ENCODE results near the gene MTUS2. TPM values are rescaled to one million over a fixed set of nuclear protein-coding genes. Genes with fewer than 3 reads are reported as not detected.

MTUS2 gene
- total and polyA plus RNA-seq, 2 donors (not counting 3 experiments of a cell fraction or from before 2014, with no cell fraction given), result not detected

DNA sequence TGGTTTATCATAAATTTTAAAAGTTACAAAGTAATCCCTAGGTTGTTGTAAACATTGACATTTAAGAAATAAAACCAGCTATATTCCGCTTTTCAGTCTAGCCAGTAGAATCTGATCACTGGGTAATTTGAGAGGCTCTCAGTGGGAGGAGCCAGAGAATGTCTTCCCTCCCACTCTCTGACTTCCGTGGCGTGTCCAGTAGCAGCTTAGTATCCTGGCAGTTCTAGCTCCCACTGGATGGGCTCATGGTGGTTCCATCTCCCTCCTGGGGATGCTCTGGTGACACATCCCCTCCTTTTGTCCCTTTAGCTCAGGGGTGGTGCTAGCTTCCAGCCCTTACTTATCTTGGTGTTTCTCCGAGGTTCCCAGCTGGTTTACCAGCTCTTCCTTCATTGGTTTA lies 34.5 kb downstream of the MTUS2 start:
- dilution Hi-C loops (cut with MboI; ENCODE audit: extremely low pct_ligation_motif_present, low sequenced_read_pairs) (no loop called here), intact Hi-C loops (cut with micrococcal nuclease) (no loop called here)
- H3K27me3 ChIP-seq (ENCODE audit: control insufficient read depth in 2 of 2, insufficient read depth in 2 of 2, low read length in 2 of 2), result no peaks in the 10 kb centered on the region
- H3K4me1 ChIP-seq (ENCODE audit: control insufficient read depth, extremely low read depth, insufficient read depth, low read length), result no peaks in the 10 kb centered on the region
- no peak overlapping the region for H3K4me3 ChIP-seq (replicated peaks in 1 of 3; ENCODE audit: insufficient read depth in 1 of 3, low read depth in 1 of 3, low read length in 3 of 3)
- no peak overlapping the region for H3K9ac ChIP-seq (replicated peaks; ENCODE audit: extremely low read depth, insufficient read depth, low read length)
- TF ChIP-seq MYC (IDR thresholded peaks at IDR 0.05; ENCODE audit: low read depth, low read length) (no peak), FOS (IDR thresholded peaks at IDR 0.05; ENCODE audit: borderline replicate concordance, insufficient read depth, low read length) (no peak), EZH2 (IDR thresholded peaks at IDR 0.05; ENCODE audit: borderline replicate concordance, low read depth, low read length, severe bottlenecking) (no peak), POLR2AphosphoS5 (IDR thresholded peaks at IDR 0.05; ENCODE audit: insufficient read depth, low read depth, low read length) (no peak), POLR2A (IDR thresholded peaks at IDR 0.05; ENCODE audit: low read depth, low read length) (no peak), GATA2 (IDR thresholded peaks at IDR 0.05; ENCODE audit: insufficient read depth, insufficient read length, low read depth, low read length) (no peak), JUN (IDR thresholded peaks at IDR 0.05; ENCODE audit: borderline replicate concordance, insufficient read depth, insufficient read length, low read depth) (no peak)
- TF ChIP-seq, protein P1, sequence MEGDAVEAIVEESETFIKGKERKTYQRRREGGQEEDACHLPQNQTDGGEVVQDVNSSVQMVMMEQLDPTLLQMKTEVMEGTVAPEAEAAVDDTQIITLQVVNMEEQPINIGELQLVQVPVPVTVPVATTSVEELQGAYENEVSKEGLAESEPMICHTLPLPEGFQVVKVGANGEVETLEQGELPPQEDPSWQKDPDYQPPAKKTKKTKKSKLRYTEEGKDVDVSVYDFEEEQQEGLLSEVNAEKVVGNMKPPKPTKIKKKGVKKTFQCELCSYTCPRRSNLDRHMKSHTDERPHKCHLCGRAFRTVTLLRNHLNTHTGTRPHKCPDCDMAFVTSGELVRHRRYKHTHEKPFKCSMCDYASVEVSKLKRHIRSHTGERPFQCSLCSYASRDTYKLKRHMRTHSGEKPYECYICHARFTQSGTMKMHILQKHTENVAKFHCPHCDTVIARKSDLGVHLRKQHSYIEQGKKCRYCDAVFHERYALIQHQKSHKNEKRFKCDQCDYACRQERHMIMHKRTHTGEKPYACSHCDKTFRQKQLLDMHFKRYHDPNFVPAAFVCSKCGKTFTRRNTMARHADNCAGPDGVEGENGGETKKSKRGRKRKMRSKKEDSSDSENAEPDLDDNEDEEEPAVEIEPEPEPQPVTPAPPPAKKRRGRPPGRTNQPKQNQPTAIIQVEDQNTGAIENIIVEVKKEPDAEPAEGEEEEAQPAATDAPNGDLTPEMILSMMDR (IDR thresholded peaks at IDR 0.05; ENCODE audit: extremely low read depth in 1 of 2, insufficient read depth in 1 of 2, low read depth in 1 of 2, low read length in 2 of 2), result no peak
- TF ChIP-seq, protein P2, sequence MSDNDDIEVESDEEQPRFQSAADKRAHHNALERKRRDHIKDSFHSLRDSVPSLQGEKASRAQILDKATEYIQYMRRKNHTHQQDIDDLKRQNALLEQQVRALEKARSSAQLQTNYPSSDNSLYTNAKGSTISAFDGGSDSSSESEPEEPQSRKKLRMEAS (IDR thresholded peaks at IDR 0.05; ENCODE audit: insufficient read depth, insufficient read length), result no peak
- no peak for FAIRE-seq
- CTCF ChIA-PET, result no interaction called here
- H3K27ac ChIP-seq (ENCODE audit: insufficient read depth, low read depth, low read length), result no peak overlapping the region
- no peaks in the 10 kb centered on the region for H3K9me3 ChIP-seq (replicated peaks; ENCODE audit: control insufficient read depth, insufficient read depth, low read length)
- H3K4me2 ChIP-seq (ENCODE audit: insufficient read depth, low read length), result no peak overlapping the region
- no peaks in the 10 kb centered on the region for H4K20me1 ChIP-seq (replicated peaks; ENCODE audit: control insufficient read depth, extremely low read depth, insufficient read depth, low read length)
- H2AFZ ChIP-seq (ENCODE audit: low read depth, low read length), result no peak overlapping the region
- no peak for DNase-seq (ENCODE audit: low read depth, low spot score)
- no peaks in the 10 kb centered on the region for H3K36me3 ChIP-seq (ENCODE audit: control insufficient read depth in 2 of 2, extremely low read depth in 1 of 2, insufficient read depth in 2 of 2, low read length in 2 of 2)
- H3K9me1 ChIP-seq (replicated peaks; ENCODE audit: control insufficient read depth, extremely low read depth, insufficient read depth, low read length), result no peaks in the 10 kb centered on the region
- H3K79me2 ChIP-seq (ENCODE audit: control insufficient read depth, insufficient read depth, low read length), result no peaks in the 10 kb centered on the region
- BruUV-seq (replicated peaks), result no TSS peak
- POLR2A ChIA-PET, result no interaction called here
